GM12874 (cell line): ENCODE measurements around the gene RNF208.

ENCODE experiments used
- TF ChIP-seq, protein P1 (sequence below): IDR thresholded peaks from 2 replicates; pipeline ENCODE4 v1.5.1; 2011; ENCODE audit warnings: low read depth, mild to moderate bottlenecking, control low read depth, low read length, moderate library complexity; ENCODE audit not compliant: insufficient read depth

Gene RNF208

GRCh38 chr9:137194909-137195308 lies 27.1 kb downstream of the RNF208 start:
- TF ChIP-seq, protein P1, sequence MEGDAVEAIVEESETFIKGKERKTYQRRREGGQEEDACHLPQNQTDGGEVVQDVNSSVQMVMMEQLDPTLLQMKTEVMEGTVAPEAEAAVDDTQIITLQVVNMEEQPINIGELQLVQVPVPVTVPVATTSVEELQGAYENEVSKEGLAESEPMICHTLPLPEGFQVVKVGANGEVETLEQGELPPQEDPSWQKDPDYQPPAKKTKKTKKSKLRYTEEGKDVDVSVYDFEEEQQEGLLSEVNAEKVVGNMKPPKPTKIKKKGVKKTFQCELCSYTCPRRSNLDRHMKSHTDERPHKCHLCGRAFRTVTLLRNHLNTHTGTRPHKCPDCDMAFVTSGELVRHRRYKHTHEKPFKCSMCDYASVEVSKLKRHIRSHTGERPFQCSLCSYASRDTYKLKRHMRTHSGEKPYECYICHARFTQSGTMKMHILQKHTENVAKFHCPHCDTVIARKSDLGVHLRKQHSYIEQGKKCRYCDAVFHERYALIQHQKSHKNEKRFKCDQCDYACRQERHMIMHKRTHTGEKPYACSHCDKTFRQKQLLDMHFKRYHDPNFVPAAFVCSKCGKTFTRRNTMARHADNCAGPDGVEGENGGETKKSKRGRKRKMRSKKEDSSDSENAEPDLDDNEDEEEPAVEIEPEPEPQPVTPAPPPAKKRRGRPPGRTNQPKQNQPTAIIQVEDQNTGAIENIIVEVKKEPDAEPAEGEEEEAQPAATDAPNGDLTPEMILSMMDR = no peak

GRCh38 chr9:137194388-137194787 lies 27.7 kb downstream of the RNF208 start:
- TF ChIP-seq, protein P1 = no peak

DNA sequence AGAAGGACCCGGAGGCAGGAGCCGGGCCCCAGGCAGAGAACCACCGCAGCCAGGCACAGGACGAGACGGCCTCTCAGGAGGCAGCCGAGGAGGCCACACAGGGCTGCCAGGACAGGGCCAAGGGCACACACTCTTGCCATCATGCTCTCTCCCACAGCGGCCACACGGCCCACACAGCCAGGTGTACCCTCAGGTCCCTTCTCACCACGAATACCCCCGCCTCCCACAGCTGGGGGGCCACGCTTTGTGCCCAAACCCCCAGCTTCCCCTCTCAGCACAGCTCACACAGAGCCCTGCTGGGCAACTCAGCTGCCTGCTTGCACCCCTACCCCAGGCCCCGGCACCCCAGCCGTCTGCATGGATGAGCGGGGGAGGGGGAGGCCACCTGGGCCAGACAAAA lies 28.3 kb downstream of the RNF208 start:
- TF ChIP-seq, protein P1 = no peak

GRCh38 chr9:137192859-137193258 lies 29.2 kb downstream of the RNF208 start:
- TF ChIP-seq, protein P1 = no peak

DNA sequence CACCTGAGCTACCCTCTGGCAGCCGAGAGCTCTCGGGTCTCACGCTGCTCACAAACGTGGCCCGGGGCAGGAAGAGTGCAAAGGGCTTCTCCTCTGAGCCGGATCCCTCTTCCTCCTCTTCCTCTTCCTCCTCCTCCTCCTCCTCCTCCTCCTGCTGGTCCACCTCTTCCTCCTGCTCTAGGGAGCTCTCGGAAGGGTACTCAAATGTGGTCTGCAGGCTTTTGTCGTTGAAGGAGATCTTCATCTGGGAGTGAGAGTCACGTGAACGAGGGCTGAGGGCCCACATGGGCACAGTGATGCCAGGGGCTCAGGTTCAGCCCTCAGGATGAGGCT lies 29.6 kb downstream of the RNF208 start:
- TF ChIP-seq, protein P1 = no peak

- TF ChIP-seq, protein P1 = no peak
These were observed 30.2 kb downstream of the RNF208 start for GRCh38 chr9:137191691-137192447.

DNA sequence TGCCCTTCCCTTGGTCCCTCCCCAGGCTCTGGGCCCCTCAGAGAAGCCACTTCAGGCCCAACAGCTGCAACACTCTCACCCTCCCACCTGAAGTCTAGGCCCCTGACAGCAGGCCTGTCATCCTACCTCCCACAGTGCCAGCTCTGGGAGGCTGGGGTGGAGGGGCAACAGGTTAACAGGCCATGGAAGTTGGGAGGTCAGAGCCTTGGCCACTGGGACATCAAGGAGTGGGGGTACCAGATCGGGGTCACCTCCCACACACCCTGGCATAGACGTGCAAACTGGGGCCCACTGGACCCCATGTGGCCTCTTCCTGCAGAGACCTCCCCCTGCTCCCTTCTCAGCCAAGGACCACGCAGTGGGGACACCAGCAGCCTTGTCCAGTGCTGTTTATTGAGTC lies 30.8 kb downstream of the RNF208 start:
- TF ChIP-seq, protein P1 = no peak
